DMS79 treated with DMSO at 0.1 percent for 48 hours (cell line): ENCODE results near the gene EYA3.
A peak's percentile ranks its signal among the peaks of the same experiment; 100 is the strongest.

Experiments used
- DNase-seq: peaks from one replicate; lab custom pipeline; 2025; lab: John Stamatoyannopoulos, UW

EYA3 gene

DNA sequence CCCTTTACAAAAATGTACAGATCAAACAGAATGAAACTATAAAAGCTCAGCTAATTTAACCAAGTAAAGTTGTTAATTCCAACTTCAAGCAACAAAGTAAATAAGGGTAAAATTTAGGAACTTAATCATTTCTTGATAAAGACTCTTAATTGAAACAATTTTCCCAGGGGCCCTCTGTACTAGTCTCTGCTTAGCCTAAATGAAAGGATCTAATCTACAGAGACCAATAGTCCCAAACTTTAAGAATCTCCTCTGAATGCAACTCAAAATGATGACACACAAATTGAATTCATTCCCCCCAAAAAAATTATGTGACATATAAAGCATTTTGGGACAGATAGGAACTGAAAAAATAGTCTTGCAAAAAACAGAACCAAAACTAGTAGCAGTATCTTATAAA lies 16.6 kb downstream of the EYA3 start:
- no peak for DNase-seq

DNA sequence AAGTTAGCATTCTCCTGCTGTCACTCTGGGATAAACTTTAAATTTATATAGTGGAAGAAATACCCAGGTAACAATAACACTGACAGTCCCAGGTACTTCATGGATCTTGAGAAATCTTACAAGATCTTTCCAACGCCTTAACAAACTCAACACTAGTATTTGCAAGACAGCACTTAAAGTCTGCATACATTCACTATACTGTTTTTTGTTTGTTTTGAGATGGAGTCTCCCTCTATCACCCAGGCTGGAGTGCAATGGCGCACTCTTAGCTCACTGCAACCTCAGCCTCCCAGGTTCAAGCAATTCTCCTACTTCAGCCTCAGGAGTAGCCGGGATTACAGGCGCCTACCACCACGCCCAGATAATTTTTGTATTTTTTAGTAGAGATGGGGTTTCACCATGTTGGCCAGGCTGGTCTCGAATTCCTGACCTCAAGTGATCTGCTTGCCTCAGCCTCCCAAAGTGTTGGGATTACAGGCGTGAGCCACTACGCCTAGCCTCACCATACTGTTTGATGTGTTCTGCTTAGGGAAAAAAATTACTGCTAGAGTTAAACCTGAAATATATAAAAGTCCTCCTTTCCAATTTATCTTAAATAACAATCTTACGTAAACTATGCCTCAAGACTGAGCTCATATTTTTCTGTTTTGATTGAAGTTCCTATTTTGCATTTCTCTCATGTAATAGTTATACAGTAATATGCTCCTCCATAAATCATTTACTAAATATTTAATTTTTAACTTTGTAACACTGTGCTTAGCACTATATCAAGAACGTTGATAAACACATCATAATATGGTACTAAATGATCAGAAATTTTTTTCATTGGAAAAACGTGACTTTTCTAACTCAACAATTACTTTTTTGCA lies 17.5 kb downstream of the EYA3 start:
- DNase-seq, result no peak

DNA sequence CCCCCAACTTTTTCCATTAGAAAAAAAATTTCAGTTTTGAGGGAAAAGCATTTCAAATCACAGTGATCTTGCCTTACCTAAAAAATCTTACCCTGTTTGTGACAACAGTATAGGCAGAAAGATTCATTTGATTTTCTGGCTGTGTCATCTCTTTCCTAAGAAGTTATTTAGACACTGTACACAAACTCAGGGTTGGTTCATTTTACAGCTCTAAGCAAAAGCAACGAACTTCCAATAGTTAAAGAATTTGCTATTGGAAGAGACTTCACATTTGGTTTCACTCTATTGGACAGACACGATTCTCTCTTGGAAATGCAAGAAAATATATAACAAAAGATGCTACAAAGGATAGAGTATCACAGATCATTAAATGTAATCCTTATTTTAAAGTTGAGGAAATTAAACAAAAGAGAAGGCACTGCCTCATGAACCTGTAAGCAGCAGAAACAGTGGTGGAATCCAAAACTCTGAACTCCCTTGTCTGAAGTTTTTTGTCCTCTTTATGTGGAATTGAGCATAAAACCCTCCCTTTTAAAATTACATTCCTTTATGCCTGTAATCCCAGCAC lies 20.8 kb downstream of the EYA3 start:
- DNase-seq, result no peak

DNA sequence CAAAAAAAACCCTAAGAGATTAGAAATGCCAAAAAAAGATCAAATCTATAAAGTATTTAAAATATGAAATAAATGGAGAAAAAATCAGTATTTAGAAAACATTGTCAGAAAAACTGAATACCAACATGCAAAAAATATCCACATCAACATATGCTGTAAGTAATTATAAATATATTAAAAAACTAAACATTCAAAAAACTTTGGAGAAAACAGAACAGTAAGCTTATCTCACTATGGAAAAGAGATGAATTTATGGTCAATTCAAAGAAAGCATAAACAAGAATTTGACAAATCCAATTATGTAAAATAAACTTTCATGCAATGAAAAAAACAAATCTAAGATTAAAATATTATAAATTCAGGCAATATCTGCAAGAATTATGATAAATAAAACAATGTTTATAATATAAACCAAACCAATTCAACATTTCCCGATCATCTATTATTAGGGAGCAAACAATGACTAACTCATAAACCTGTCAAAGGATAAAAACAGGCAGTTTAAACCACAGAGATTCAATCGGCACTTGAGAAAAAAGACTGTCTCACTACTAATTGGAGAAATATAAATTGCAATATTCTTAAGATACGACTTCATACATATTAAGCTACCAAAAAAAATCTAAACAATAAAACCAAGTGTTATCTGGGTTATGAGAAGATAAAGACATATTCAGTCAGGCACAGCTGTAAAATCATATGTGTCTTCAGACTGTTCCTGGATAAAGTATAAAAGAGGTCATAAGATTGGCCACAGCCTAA lies 21.8 kb downstream of the EYA3 start:
- no peak for DNase-seq

DNA sequence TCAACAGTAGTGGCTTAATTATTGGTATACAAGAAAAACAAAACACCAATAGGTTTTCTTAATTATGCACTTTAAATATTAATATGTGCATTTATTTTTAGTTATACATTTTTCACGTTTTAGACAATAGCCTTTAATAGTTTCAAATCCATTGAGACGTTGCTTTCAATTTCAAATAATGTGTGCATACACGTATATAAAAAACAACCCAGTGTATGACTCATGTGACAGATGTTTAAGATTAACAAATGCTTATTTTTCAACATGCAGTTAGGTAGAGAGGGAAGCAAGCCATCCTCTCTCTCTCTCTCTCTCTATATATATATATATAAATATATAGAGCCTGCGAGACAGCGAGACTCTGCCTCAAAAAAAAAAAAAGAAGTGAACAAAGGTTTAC lies 24.3 kb downstream of the EYA3 start:
- no peak for DNase-seq

DNA sequence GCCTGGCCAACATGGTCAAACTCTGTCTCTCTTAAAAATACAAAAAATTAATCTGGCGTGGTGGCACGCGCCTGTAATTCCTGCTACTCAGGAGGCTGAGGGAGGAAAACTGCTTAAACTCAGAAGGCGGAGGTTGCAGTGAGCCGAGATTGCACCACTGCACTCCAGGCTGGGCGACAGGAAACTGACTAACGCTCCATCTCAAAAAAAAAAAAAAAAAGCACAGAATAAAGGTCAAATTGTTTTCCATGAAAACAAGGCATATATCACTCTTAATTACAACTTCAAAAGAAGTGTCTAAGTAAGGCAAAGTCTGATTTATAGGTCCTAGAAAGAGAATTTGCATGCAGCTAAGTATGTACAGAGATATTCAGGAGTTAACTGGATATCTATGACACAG lies 25.6 kb downstream of the EYA3 start:
- DNase-seq, result no peak

GRCh38 chr1:28058971-28059878 lies 29.2 kb downstream of the EYA3 start:
- no peak for DNase-seq

- DNase-seq, result peak; percentile 37
These were observed 30.2 kb downstream of the EYA3 start for GRCh38 chr1:28058168-28058567.

- peak; percentile 48 for DNase-seq
These were observed 32.1 kb downstream of the EYA3 start for GRCh38 chr1:28056129-28056925.

DNA sequence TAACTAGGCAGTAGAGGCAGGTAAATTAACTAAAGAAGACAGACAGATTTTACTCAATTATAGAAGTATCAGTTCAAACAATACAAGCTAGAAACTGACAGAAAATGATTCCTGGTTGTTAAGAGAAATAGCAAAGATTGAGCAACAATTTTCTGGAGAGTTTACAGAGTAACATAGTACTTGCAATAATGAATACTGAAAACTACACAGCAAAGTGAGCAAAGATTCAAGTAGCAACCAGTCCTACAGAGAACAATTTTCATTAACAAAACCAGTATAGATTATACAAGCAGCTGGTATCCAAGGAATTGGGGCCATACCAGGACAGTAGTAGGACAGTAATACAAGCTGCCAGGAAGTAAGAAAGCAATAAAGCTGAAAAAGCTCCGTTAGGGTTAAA lies 37.6 kb downstream of the EYA3 start:
- no peak for DNase-seq

- no peak for DNase-seq
These were observed 41.7 kb downstream of the EYA3 start for GRCh38 chr1:28046716-28047115.

- no peak for DNase-seq
These were observed 42.6 kb downstream of the EYA3 start for GRCh38 chr1:28045777-28046176.

DNA sequence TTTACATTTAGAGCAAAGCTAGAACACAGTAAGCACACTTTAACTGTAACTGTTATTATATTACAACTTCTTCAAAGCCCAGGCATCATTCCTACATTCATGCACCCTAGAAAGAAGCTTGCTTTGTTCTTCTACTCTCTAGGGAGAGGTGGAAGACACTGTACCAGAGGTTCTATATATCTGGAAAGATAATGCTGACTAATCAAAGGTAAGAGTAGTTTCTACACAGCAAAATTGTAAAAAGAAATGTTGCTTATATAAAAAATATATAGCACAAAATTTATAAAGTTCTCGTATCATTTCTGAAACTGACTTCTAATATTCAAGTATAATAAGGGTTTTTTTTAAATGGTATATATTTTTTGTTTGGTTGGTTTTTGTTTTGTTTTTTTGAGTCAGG lies 44.0 kb downstream of the EYA3 start:
- no peak for DNase-seq

DNA sequence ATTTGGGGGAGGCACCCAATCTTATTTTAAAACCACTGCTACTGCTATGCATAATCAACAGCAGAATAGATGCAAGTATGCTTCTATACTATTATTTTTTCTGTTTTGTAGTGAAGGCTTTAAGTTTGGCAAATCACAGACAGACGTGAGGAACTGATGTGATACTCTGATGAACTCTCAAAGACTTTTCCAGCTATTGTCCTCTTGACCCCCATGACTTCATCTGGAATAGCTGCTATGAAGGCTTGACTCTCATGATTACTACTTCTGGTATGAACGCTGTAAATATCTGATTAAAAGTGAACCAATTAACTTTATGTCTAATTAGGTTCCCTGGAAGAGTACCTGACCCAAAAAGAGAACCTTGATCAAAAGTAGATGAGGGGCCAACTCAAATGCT lies 49.1 kb downstream of the EYA3 start:
- no peak for DNase-seq

DNA sequence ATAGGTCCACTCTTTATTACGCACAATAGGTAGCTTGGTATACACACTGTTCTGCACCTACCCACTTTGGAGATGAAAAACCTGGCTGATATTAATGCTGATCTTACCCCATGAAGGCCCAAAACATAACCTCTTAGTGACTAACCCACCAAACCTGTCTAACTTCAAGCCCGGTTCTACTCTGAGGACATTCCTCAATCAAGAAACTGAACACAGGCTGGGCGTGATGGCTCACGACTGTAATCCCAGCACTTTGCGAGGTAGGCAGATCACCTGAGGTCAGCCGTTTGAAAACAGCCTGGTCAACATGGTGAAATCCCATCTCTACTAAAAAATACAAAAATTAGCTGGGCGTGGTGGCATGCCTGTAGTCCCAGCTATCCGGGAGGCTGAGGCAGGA lies 50.5 kb downstream of the EYA3 start:
- DNase-seq, result no peak

DNA sequence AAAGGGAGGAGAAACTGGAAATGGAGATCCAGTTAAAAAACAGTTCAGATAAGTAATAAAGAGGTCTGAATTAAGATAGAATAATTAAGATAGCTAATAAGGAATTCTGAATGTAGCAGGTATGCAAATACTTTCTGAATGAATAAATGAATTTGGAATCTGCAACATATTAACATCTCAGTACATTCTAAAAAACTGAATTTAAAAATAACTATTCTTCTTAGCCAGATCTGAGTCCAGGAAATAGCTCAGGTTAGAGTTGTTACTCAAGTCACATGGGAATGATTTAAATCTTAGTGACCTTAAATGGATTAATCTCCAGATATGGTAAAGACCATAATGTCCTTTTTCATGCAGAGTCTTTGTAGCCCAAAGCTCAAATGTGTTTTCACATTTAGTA lies 51.2 kb downstream of the EYA3 start:
- no peak for DNase-seq

DNA sequence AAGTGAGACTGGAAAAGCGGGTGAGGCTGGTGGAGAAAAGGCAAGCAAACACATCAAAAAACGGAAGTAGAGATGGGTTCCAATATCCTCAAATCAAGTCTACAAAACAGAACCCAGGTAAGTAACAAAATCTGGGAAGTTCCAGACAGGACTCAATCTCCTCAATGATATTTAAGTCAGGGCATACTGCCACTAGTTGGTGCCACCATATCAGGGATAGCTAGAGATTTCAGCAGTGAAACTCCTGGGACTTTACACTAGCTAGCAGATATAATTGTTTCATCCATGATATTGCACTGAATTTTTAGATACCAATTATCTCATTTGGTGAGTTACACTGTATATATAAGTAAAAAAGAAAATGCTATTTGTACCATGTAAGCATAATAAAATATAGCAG lies 52.0 kb downstream of the EYA3 start:
- no peak for DNase-seq

DNA sequence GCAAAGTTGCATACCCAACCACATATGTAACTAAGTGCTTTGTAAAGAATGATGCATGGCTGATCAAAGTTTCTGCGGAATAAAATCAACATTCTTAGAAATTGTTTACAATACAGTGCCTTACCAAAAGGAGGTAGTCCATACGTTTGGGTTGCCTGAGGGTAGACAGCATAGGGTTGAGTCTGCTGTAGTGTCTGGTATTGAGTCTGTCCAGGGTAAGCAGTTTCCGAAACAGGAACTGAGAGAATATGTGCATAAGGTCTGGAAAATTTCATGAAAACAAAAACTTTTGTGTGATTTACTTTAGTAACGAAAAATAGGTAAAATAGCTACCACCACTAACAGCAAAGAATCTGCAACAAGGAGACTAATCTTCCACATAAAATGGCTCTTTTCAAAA lies 53.0 kb downstream of the EYA3 start:
- no peak for DNase-seq

- no peak for DNase-seq
These were observed 56.1 kb downstream of the EYA3 start for GRCh38 chr1:28032281-28032680.

DNA sequence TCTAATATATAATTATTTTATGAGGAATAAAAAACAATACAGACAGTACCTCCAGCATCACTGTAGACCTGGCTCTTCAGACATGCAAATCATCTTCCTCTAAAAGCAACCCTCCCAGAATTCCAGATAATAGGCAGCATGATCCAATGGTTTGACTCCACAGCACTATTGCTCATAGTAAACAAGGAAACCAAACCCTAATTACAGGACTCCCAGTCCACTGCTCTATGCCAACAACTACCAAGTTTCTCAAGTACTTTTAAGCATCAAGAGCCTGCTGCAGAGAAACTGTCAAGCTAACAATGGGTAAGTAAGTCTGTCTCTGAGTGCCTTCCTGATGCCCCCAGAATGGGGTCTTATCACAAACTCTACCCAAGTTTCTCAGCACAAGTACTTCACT lies 57.2 kb downstream of the EYA3 start:
- DNase-seq, result no peak
